Suprapubic skin (tissue), 4 donors: ENCODE data around the gene NBPF1.
"Not testable (repeated sequence)": the region's sequence is repeated elsewhere in the genome, so short reads cannot be mapped to it uniquely, and the experiment has no call there.

Experiments used
- EP300 ChIP-seq: sonication (generic); formaldehyde crosslinking; IDR thresholded peaks from one replicate; pipeline ENCODE4 v1.6.1; 2017; ENCODE audit warnings: antibody characterized with exemption
- POLR2A ChIP-seq, 2 donors: fragments of 450-650 bp; IDR thresholded peaks; one replicate each; pipeline ENCODE4 v1.6.1; 2017; ENCODE audit warnings: antibody characterized with exemption in 2 of 2, mild to moderate bottlenecking in 2 of 2, moderate library complexity in 2 of 2
- POLR2AphosphoS5 ChIP-seq, 3 donors: sonication (generic); formaldehyde crosslinking; IDR thresholded peaks; one replicate each; pipeline ENCODE4 v1.6.1; 2017; ENCODE audit warnings: antibody characterized with exemption in 3 of 3
- TF ChIP-seq, protein P1 (sequence below), 2 donors: fragments of 200-600 bp in 1 of 2; fragments of 450-650 bp in 1 of 2; sonication (generic) in 1 of 2; IDR thresholded peaks; one replicate each; pipeline ENCODE4 v1.5.1; 2016 to 2019; ENCODE audit warnings: antibody characterized with exemption in 2 of 2, mild to moderate bottlenecking in 1 of 2, moderate library complexity in 1 of 2

DNA sequence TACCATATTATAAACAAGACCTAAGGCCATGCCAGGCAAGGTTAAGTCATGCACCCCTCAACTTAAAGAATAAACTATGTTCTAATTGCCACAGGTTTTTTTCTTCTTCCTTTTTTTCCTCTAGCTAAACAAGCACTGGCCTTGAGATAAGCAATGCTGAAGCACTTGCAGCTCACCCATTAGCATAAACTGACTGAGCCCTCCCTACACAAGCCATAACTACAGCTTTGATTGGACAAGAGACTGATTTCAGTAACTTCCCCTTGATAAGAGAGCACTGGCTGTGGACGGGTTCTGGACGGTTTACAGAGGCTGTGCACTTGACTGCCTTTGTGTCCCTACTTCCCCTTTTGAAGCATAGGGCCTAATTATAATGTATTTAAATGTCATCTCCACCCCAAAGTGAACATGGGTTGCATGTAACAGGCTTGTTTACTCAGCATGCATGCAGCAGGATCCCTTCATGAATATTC is 72.9 kb downstream of the NBPF1 start:
- TF ChIP-seq, protein P1, sequence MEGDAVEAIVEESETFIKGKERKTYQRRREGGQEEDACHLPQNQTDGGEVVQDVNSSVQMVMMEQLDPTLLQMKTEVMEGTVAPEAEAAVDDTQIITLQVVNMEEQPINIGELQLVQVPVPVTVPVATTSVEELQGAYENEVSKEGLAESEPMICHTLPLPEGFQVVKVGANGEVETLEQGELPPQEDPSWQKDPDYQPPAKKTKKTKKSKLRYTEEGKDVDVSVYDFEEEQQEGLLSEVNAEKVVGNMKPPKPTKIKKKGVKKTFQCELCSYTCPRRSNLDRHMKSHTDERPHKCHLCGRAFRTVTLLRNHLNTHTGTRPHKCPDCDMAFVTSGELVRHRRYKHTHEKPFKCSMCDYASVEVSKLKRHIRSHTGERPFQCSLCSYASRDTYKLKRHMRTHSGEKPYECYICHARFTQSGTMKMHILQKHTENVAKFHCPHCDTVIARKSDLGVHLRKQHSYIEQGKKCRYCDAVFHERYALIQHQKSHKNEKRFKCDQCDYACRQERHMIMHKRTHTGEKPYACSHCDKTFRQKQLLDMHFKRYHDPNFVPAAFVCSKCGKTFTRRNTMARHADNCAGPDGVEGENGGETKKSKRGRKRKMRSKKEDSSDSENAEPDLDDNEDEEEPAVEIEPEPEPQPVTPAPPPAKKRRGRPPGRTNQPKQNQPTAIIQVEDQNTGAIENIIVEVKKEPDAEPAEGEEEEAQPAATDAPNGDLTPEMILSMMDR (IDR thresholded peaks at IDR 0.05), result not testable (repeated sequence)
- not testable (repeated sequence) for TF ChIP-seq POLR2AphosphoS5 (IDR thresholded peaks at IDR 0.05); EP300; POLR2A (IDR thresholded peaks at IDR 0.05)
